GM19372 (cell line): ENCODE measurements around the gene PACS1.

Source experiments
- ATAC-seq: cut with Tn5 transposase; IDR thresholded peaks from one replicate; pipeline ENCODE4 v1.9.1; 2021; ENCODE audit warnings: mild to moderate bottlenecking, low read depth, moderate library complexity; ENCODE audit not compliant: unreplicated experiment

The PACS1 gene

GRCh38 chr11:66293777-66294625 lies 223.9 kb downstream of the PACS1 start:
- ATAC-seq, result no peak
